Measurements from ENCODE around the gene SCAMP5.

The SCAMP5 gene

DNA sequence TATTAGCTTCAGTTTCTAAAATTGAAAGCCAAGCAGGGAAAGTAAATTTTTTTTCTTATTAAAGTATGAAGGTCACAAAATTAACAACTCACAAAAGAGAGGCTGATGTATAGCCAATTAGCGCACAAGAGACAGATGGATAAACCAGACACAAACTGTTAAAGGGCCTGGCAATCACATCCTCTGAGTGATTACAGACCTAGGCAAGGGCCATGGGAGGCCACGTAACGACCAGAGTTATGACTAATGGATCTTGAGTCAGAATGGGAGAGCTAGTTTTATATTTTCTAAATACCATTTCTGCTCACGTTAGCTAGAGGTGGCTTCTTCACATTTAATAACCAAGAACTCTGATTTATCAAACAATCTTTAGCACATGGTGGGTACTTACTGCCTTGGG is 17.8 kb upstream of the SCAMP5 start:
- DNase-seq (ENCODE audit: low read depth, low spot score): no peak

DNA sequence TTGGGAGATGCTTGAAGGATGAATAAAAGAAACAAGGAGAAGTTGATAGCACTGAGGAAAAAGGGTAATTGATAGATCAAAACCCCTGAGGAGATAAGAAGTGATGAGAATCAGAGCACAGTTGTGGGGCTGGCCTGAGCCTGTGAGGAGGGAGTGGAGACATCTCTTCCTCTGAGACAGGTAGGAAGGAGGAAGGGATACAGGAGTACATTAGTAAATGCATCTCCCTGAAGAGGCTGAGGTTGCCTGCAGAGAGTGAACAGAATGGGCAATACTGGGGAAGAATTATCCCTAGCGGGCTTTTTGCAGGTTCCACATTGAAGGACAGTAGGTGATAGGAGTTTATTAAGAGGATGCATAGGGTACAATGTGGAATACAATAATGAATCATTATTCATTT is 17.3 kb upstream of the SCAMP5 start:
- no peak for DNase-seq (ENCODE audit: low read depth, low spot score)

DNA sequence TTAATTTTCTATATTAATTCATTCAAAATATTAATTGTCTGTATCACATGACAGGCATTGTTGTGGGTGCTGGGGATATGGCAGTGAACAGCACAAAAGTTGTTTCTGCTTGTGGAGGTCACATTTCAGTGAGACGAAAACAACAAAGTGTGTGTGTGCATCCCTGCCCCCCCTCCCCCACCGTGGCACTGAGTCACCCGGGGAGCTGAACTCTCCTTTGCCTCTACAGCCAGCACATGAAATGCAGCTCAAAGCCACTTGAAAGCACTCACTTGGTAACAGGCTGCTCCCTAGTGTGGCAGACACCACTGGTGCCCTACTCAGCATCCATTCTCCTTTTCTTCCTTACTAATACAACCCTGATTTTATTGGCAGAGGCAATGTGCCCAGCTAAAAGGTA is 16.9 kb upstream of the SCAMP5 start:
- DNase-seq (ENCODE audit: low read depth, low spot score): no peak

DNA sequence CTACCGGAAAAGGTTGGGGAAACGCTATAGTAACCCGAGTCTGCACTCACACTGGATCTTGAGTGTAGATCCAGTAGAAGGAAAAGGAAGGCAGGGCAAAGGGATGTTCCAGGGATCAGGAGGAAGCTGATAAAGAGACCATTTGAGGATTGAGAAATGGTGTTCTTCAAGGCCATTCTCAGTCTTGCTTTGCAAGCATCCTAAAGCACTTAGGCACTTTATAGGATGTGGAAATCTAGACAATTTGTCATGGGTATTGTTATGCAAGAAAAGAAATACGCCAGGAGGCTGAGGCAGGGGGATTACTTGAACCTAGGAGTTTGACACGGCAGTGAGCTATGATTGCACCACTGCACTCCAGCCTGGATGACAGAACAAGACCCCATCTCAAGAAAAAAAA is 13.2 kb upstream of the SCAMP5 start:
- no peak for DNase-seq (ENCODE audit: low read depth, low spot score)

DNA sequence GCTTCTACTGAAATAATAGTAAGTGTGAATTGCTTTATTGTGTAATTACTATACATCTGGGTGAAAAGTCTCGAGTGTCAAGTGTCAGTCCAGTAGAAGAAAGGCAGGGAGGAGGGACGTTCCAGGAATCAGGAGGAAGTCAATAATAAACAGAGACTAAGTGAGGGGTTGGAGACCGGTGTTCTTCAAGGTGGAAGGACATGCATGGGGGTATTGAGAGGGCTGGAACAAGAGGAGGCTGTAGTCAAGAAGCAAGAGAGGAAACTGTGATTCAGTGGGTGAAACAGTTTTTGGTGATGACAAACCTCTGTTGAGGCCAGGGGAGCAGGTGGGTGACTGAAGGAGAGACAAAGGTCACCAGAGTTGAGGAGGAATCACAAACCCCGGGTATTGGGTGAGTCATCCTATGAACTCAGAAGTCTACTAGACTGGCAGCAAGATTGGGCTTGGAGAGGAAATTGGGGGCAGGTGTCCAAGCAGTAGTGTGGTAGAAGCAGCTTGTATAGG is 11.6 kb upstream of the SCAMP5 start:
- no peak for DNase-seq (ENCODE audit: low read depth, low spot score)

DNA sequence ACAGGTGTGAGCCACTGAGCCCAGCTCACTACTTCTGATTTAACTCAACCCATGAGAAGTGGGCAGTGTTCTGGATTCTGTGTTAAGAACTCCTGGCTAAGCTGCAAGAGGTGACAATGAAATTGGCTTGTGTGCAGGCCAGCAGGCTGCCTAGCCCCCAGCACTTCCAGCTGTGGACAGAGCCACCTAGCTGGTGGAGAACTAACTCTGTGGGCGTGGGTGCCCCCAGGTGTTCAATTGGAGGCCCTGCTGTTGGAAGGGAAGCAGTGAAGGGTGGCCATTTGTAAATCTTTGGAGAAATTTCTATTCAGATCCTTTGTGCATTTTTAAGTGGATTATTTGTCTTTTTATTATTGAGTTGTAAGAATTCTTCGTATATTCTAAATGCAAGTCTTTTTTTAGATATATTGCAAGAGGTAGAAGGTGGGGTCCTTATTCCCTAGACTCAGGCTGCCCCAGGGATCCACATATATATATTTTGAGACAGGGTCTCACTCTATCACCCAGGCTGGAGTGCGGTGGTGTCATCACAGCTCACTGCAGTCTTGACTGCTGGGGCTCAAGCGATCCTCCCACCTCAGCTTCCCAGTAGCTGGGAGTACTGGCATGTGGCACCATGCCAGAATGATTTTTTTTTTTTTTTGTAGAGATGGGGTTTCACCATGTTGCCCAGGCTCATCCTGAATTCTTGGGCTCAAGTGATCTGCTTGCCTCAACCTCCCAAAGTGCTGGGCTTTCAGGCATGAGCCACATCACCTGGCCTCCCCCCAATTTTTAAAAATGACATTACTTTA is 7.2 kb upstream of the SCAMP5 start:
- DNase-seq (ENCODE audit: low read depth, low spot score): no peak

DNA sequence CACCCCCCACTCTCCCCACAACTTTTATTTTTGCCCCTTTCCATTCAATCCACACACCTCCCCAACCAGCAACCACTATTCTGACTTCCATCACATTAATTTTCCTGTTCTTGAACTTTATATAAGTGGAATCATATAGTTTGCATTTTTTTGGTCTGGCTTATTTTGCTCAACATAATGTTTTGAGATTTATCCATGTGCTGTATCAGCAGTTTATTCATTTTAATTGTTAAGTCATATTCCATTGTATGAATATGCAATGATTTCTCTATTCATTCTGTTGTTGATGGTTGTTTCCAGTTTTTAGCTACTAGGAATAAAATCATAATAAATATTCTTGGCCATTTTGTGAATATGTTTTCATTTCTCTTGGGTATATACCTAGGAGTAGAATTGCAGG is 5.8 kb upstream of the SCAMP5 start:
- DNase-seq (ENCODE audit: low read depth, low spot score): no peak

DNA sequence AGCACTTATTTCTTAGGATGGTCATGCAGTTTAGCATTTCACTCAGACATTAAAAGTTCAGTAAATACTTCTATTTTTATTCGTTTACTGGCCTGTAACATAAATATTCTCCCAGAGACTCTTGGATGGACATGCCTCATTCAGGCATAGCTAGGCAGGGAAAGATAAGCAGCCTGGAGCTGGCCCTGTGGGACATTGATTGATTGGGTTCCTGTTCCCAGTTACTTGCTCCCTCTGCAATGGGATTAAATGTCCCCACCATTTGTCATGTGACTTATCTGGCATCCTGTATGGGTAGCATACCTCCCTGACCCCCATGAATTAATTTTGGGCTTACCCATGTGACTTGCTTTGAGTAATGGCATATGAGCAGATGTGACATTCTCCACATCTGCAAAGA is 2.7 kb upstream of the SCAMP5 start:
- no peak for DNase-seq (ENCODE audit: low read depth, low spot score)

DNA sequence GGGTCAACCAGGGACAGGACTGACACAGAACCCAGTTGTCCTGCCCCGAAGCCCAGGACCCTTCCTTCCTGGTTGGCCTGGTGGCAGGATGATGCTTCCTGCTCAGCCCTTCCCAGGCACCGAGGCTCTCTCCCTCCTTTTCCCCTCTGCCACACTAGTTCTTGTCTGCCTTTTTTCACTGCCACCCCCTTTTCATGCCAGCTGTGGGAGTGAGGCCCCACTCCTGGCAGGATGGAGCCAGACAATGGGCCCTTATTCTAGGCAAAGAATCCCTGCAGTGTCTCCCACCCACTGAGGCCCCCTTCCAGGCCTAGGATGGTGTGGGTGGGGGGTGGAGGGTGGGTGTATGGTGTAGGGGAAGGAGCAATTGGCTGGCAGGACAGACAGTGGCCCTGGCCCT is 1.1 kb upstream of the SCAMP5 start:
- DNase-seq (ENCODE audit: low read depth, low spot score): no peak

DNA sequence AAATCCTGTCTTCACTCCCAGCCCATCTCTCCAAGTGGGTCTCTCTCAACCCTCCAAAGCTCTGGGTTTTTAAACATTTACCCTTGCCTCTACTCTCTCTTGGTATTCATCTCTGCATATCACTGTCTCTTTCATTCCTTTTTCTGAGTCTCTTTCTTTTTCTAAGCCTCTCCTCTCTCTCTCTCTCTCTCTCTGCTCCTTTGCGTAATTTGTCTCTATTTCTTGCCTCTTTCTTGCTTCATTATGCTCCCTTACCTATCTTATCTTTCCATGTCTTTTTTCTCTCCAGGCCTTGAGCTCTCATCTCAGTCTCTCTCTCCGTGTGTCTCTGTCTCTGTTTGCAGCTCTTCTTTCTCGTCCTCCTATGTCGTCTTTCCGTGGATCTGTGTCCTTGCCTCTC is 678 bp upstream of the SCAMP5 start:
- DNase-seq (ENCODE audit: low read depth, low spot score): no peak

DNA sequence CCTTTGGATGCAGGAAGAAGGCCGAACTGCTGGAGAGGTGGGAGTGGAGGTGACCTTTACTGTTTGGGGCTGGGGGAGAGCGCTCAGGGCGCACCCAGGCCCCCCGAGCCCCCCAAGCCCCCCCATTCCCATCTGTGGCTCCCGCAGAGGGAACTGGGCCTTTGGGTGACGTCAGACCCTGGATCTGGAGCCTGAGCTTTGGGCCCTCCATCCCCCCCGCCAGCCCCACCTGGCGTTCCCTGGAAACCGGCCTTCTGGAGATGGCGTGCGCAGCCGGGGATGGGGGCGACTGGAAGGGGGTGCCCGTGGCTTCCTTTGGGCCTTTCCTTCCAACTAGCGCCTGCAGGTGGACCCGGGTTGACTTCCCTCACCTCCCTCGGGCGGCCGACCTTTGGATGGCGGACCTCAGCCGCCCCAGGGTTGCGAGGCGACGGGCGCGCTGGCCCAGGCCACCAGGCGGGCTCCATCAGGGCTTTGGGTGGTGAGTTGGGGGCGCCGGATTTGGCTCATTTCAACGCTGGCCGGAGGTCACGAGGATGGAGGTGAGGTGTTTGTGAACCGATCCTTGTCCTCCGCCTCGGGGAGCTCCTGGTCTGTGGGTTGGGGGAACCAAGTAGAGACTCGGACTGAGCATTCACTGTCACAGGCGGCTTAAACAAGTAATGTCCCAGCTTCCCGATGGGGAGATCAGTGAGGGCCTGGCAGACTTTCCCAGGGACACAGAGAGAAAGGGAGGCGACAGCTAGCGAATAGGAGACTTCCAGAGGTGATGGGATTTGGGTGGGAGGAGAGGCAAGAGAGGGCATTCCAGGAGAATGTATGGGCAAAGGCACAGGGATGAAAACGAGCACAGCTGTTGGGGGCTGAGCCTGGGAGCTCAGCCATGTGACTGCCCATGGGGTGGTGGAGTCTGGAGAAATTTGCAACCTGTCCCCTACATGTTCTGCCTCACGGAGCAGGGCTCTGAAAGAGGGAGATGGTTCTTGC is 709 bp downstream of the SCAMP5 start:
- no peak for DNase-seq (ENCODE audit: low read depth, low spot score)

DNA sequence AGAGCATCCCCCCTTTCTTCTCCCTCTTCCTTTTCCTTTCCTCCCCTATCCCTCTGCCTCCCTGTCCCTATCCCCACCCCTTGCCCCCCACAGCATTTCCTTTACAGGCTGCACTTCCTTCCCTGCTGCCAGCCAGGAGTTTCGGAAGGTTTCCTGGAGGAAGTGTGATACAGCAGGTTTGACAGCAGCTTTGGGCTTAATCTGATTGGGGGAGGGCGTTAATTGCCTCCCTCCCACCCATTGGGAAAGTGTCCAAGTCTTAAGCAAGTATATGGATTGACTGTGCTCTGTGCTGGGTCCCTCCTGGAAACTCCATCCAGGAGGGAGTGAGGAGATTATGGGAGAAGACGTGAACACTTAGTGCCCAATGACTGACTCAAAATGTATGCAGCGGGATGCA is 1.8 kb downstream of the SCAMP5 start:
- no peak for DNase-seq (ENCODE audit: low read depth, low spot score)

DNA sequence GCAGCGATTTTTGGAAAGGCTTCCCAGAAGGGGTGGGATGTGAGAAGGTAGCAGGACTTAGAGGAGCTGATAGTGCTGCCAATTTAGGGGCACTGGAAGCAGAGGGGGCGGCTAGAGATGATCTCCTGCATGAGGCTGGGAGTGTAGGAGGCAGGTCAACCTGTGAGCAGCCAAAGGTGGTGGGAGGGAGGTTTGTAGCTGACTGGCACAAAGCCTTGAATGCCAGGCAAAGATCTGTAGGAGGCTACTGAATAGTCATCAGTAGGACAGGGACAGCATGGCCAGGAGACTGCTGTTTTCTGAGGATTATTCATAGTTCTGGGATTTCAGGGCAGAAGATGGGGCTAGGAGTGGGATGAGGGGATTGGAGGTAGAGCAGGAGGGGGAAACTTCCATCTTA is 2.2 kb downstream of the SCAMP5 start:
- no peak for DNase-seq (ENCODE audit: low read depth, low spot score)

DNA sequence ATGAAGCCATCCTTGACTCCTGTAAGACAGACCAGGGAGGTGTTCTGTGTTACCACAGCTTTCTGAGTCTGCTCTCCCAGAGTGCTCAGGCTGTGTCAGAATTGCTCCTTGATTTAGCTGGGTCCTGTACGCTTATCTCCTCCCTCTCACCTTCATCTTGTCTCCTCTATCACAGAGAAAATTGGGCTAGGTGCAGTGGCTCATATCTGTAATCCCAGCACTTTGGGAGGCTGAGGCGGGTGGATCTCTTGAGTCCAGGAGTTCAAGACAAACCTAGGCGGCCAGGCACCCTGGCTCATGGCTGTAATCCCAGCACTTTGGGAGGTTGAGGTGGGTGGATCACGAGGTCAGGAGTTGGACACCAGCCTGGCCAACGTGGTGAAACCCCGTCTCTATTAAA is 5.9 kb downstream of the SCAMP5 start:
- no peak for DNase-seq (ENCODE audit: low read depth, low spot score)

DNA sequence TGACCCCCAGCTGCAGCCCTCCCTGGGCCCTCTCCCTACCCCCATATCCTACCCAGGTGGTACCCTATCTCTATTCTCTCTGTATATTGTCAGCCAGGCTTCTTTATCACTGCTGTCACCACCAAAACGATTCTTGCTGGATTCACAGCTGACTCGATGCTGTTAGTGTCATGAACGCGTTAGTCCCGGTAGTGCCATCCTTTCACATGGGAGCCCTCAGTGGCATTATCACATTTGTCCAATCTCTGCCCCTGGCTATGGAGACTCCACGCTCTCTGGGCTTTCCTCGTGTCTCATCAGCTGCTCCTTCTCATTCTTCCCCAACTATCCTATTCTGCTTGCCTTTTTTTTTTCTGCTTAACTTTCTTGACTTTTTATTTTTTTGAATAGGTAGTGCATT is 7.0 kb downstream of the SCAMP5 start:
- no peak for DNase-seq (ENCODE audit: low read depth, low spot score)

DNA sequence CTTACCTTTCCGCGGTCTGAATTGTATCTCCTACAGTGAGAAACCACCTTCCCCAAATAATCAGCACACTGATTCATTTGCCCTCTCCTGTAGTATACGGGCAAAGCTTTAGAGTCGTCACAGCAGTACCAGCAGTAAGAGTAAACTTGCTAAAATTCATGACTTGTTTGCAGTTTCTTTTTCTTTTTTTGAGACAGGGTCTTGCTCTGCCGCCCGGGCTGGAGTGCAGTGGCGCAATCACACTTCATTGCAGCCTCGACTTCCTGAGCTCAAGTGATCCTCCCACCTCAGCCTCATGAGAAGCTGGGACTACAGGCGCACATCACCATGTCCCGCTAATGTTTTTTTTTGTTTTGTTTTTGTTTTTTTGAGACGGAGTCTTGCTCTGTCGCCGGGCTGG is 11.9 kb downstream of the SCAMP5 start:
- no peak for DNase-seq (ENCODE audit: low read depth, low spot score)

DNA sequence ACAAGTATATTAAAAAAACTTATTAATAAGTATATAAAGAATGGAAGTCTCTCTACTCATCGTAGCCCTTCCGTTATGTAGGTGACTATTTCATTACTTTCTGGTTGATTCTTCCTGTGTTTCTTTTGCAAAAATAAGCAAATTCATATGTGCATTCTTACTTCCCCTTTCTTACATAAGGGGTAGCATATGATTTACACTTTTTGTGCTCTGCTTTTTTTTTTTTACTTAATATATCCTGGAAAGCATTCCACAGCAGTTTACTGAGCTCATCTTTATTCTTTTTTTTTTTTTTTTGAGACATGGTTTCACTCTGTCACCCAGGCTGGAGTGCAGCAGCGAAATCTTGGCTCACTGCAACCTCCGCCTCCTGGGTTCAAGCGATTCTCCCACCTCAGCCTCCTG is 12.9 kb downstream of the SCAMP5 start:
- no peak for DNase-seq (ENCODE audit: low read depth, low spot score)

DNA sequence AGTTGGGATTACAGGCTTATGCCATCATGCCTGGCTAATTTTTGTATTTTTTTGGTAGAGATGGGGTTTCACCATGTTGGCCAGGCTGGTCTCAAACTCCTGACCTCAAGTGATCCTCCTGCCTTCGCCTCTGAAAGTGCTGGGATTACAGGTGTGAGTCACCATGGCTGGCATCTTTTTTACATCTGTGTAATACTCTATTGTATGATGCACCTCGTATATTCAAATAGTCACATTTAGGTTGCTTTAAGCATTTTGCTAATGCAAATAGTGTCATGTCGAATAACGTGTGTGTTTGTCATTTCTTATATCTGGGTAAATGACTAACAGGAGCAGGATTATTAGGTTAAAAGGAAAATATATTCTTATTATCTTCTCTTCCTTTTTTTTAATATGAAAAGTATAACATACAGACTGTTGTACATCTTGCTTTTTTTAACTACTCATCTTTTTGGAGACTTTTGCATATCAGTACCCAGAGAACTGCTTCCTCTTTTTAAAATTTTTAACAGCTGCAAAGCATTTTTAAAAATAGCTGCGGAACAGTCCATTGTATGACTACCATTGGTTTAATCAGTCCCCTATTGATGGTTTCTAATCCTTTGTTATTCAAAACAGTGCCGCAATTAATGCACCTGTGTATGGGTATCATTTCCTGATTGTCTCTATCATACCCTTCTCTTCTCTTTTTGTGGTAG is 13.4 kb downstream of the SCAMP5 start:
- DNase-seq (ENCODE audit: low read depth, low spot score): no peak

DNA sequence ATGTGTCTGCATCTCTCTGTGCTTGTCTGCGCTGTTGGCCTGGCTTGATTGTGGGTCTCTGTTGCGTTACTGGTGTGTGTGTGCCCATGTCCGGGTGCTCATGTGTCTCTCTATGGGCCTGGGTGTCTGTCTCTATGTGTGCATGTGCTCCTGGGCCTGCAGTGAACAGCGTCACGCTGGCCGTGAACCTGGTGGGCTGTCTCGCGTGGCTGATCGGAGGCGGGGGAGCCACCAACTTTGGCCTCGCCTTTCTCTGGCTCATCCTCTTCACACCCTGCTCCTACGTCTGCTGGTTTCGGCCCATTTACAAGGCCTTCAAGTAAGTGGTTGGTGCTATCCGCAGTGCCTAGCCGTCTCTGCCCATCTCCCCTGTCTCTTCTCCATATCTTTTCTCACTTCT is 21.1 kb downstream of the SCAMP5 start:
- no peak for DNase-seq (ENCODE audit: low read depth, low spot score)

DNA sequence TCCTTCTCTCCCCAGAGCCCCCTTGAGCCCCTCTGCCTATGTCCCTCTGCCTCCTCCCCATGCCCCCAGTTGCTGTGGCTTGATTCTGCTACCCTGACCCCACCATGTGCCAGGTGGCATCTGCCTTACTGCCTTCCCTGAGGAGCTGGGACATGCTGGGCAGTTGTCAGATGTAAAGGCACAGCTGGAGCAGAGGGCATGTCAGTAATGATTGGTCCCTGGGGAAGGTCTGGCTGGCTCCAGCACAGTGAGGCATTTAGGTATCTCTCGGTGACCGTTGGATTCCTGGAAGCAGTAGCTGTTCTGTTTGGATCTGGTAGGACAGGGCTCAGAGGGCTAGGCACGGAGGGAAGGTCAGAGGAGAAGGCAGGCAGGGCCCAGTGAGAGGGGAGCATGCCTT is 24.6 kb downstream of the SCAMP5 start:
- no peak for DNase-seq (ENCODE audit: low read depth, low spot score)

DNA sequence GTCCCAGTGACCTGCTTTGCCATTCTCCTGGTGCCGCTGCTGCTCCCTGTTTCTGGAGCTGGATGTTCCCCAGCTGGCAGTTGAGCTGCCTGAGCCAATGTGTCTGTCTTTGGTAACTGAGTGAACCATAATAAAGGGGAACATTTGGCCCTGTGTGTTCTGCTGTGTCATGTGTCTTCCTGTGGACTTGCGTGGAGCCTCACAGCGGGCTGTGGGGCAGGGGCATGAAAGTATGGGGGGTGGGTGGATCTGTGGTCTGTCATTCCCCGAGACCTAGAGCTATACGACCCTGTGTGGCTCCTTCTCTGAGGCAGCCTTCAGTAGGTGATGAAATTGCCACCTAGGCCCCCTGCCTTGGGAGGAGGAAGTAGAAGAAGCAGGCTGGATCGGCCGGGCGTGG is 26.0 kb downstream of the SCAMP5 start:
- DNase-seq (ENCODE audit: low read depth, low spot score): no peak

DNA sequence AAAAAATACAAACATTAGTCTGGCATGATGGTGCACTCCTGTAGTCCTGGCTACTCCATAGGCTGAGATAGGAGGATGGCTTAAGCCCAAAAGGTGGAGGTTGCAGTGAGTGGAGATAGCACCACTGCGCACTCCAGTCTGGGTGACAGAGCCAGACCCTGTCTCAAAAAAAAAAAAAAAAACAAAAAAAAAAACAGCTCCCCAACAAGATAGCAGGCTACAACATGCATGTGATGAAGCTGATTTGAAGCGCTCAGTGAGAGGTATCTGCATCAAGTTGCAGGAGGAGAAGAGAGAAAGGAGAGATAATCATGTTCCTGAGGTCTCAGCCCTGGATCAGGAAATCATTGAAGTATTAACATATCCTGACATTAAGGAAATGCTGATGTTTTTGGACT is 27.4 kb downstream of the SCAMP5 start:
- no peak for DNase-seq (ENCODE audit: low read depth, low spot score)
